Left ventricle myocardium superior (tissue), 1 donor: ENCODE measurements around the gene ZFYVE1. TPM values are rescaled to one million over a fixed set of nuclear protein-coding genes. Genes with fewer than 3 reads are reported as not detected.
"Not testable (repeated sequence)": the region's sequence is repeated elsewhere in the genome, so short reads cannot be mapped to it uniquely, and the experiment has no call there.

Experiments used
- ATAC-seq: fragments of 200-7000 bp; cut with Tn5 transposase; one replicate; pipeline ENCODE4 v1.9.1; 2020; ENCODE audit warnings: mild to moderate bottlenecking, moderate library complexity
- DNase-seq: peaks from one replicate; pipeline ENCODE4 v3.0.0-alpha.2; 2020
- intact Hi-C: fragments of 100-400 bp; cut with micrococcal nuclease; formaldehyde crosslinking; loops from one replicate; pipeline ENCODE4 v1.11.0; 2022
- total RNA-seq: library from RNA; stranded (reverse); fragmentation: NEBNext Ultra II Directional; extraction: Animal tissue kit (Norgen Biotek cat#: 25700); gene quantifications from one replicate; pipeline ENCODE4 v1.2.1, GENCODE V29; 2021
- donor health status: DM: no; HTN: yes; CAD: no; lungs with severe emphysema.

The ZFYVE1 gene
- total RNA-seq, 1 donor from 2014 or later = 15.7 TPM

- no peak for DNase-seq
- intact Hi-C loops = no loop called here
- no peak for ATAC-seq
Measured at GRCh38 chr14:72966038-72966437, 60.9 kb downstream of the ZFYVE1 start.

- ATAC-seq (no peak), DNase-seq (no peak)
- intact Hi-C loops = no loop called here
Measured at GRCh38 chr14:72965249-72965648, 61.7 kb downstream of the ZFYVE1 start.

GRCh38 chr14:72962829-72963312, 64.0 kb downstream of the ZFYVE1 start:
- intact Hi-C loops = no loop called here
- no peak for DNase-seq
- peak; percentile 30 for ATAC-seq

GRCh38 chr14:72962336-72962754, 64.6 kb downstream of the ZFYVE1 start:
- ATAC-seq, DNase-seq, intact Hi-C loops: not testable (repeated sequence)

GRCh38 chr14:72961579-72962335, 65.1 kb downstream of the ZFYVE1 start:
- ATAC-seq = no peak

GRCh38 chr14:72961016-72961415, 65.9 kb downstream of the ZFYVE1 start:
- intact Hi-C loops, DNase-seq, ATAC-seq: not testable (repeated sequence)

More at GRCh38 chr14:72961579-72962335, 65.1 kb downstream of the ZFYVE1 start:
- intact Hi-C loops = no loop called here
- DNase-seq = no peak

- intact Hi-C loops = no loop called here
- ATAC-seq (no peak), DNase-seq (no peak)
Measured at GRCh38 chr14:72958548-72958947, 68.4 kb downstream of the ZFYVE1 start.

GRCh38 chr14:72957213-72957612, 69.7 kb downstream of the ZFYVE1 start:
- intact Hi-C loops = no loop called here
- DNase-seq (no peak), ATAC-seq (no peak)

GRCh38 chr14:72956741-72957140, 70.2 kb downstream of the ZFYVE1 start:
- intact Hi-C loops, ATAC-seq, DNase-seq: not testable (repeated sequence)

- intact Hi-C loops = no loop called here
- no peak for DNase-seq
- ATAC-seq = no peak
Measured at GRCh38 chr14:72952171-72952570, 74.7 kb downstream of the ZFYVE1 start.

- intact Hi-C loops = loop anchor here (2.0 kb wide), 1 partner anchor 432 kb away; no protein-coding TSS in a partner anchor
- DNase-seq (peak; percentile 79), ATAC-seq (peak; percentile 55)
Measured at GRCh38 chr14:72948481-72949138, 78.3 kb downstream of the ZFYVE1 start.

GRCh38 chr14:72947366-72948160, 79.3 kb downstream of the ZFYVE1 start:
- no peak for ATAC-seq
- intact Hi-C loops = loop anchor here (2.0 kb wide), 1 partner anchor 431 kb away; no protein-coding TSS in a partner anchor
- no peak for DNase-seq

- no peak for DNase-seq
- ATAC-seq = no peak
- intact Hi-C loops = no loop called here
Measured at GRCh38 chr14:72946491-72946890, 80.4 kb downstream of the ZFYVE1 start.

GRCh38 chr14:72945356-72946027, 81.4 kb downstream of the ZFYVE1 start:
- ATAC-seq (no peak), DNase-seq (no peak)
- intact Hi-C loops = no loop called here

- DNase-seq = no peak
- no peak for ATAC-seq
- intact Hi-C loops = no loop called here
Measured at GRCh38 chr14:72943876-72944430, 83.0 kb downstream of the ZFYVE1 start.

GRCh38 chr14:72942934-72943333, 84.0 kb downstream of the ZFYVE1 start:
- intact Hi-C loops = no loop called here
- ATAC-seq = no peak
- DNase-seq = no peak

- DNase-seq = no peak
- ATAC-seq = no peak
Measured at GRCh38 chr14:72941286-72941985, 85.5 kb downstream of the ZFYVE1 start.

GRCh38 chr14:72939630-72940029, 87.3 kb downstream of the ZFYVE1 start:
- ATAC-seq = peak; percentile 48
- no peak for DNase-seq
- intact Hi-C loops = no loop called here

More at GRCh38 chr14:72941286-72941985, 85.5 kb downstream of the ZFYVE1 start:
- intact Hi-C loops = no loop called here
